RWPE2 (cell line): Measurements from ENCODE around the gene OXSM.
A peak's percentile ranks its signal among the peaks of the same experiment; 100 is the strongest.

Experiments
- ATAC-seq: fragments of 200-7000 bp; cut with Tn5 transposase; 3 replicates; pipeline ENCODE4 v1.9.1; 2021; ENCODE audit warnings: low read depth
- DNase-seq: peaks from one replicate; pipeline ENCODE4 v3.0.0-alpha.2; 2020; ENCODE audit warnings: low spot score
- H3K27ac ChIP-seq: fragments of 450-650 bp; 2 replicates; pipeline ENCODE4 v1.5.1; 2017; ENCODE audit warnings: mild to moderate bottlenecking; ENCODE audit not compliant: poor library complexity, severe bottlenecking
- H3K27me3 ChIP-seq: fragments of 250-450 bp; sonication (Bioruptor Pico); 2 replicates; pipeline ENCODE4 v1.5.1; 2021; ENCODE audit warnings: mild to moderate bottlenecking, moderate library complexity; ENCODE audit not compliant: insufficient read depth, poor library complexity, severe bottlenecking
- H3K36me3 ChIP-seq: fragments of 250-450 bp; sonication (Bioruptor Pico); 2 replicates; pipeline ENCODE4 v1.5.1; 2020; ENCODE audit warnings: low read depth, mild to moderate bottlenecking, moderate library complexity
- H3K4me1 ChIP-seq: fragments of 250-450 bp; sonication (Bioruptor Pico); 2 replicates; pipeline ENCODE4 v1.5.1; 2021; ENCODE audit warnings: mild to moderate bottlenecking, moderate library complexity; ENCODE audit not compliant: insufficient read depth, poor library complexity, severe bottlenecking
- H3K4me3 ChIP-seq: fragments of 250-450 bp; sonication (Bioruptor Pico); 2 replicates; pipeline ENCODE4 v1.5.1; 2021; ENCODE audit warnings: mild to moderate bottlenecking, moderate library complexity; ENCODE audit not compliant: severe bottlenecking
- H3K9me3 ChIP-seq: fragments of 250-450 bp; sonication (Bioruptor Pico); 2 replicates; pipeline ENCODE4 v1.5.1; 2021; ENCODE audit warnings: mild to moderate bottlenecking, moderate library complexity; ENCODE audit not compliant: severe bottlenecking
- TF ChIP-seq, protein P1 (sequence below): fragments of 450-650 bp; IDR thresholded peaks from one replicate; pipeline ENCODE4 v1.5.1; 2017; ENCODE audit warnings: mild to moderate bottlenecking, moderate library complexity; ENCODE audit not compliant: poor library complexity, severe bottlenecking

Gene OXSM

GRCh38 chr3:25812644-25813043 is 22.8 kb downstream of the OXSM start:
- Histone ChIP-seq H3K36me3 (no peaks in the 10 kb centered on the region), H3K9me3 (no peaks in the 10 kb centered on the region), H3K27me3 (no peaks in the 10 kb centered on the region), H3K27ac (no peak overlapping the region), H3K4me3 (no peak overlapping the region), H3K4me1 (no peaks in the 10 kb centered on the region)
- DNase-seq (no peak), ATAC-seq (no peak)
- TF ChIP-seq, protein P1, sequence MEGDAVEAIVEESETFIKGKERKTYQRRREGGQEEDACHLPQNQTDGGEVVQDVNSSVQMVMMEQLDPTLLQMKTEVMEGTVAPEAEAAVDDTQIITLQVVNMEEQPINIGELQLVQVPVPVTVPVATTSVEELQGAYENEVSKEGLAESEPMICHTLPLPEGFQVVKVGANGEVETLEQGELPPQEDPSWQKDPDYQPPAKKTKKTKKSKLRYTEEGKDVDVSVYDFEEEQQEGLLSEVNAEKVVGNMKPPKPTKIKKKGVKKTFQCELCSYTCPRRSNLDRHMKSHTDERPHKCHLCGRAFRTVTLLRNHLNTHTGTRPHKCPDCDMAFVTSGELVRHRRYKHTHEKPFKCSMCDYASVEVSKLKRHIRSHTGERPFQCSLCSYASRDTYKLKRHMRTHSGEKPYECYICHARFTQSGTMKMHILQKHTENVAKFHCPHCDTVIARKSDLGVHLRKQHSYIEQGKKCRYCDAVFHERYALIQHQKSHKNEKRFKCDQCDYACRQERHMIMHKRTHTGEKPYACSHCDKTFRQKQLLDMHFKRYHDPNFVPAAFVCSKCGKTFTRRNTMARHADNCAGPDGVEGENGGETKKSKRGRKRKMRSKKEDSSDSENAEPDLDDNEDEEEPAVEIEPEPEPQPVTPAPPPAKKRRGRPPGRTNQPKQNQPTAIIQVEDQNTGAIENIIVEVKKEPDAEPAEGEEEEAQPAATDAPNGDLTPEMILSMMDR: no peak

- DNase-seq (no peak), ATAC-seq (no peak)
- TF ChIP-seq, protein P1: no peak
- no peaks in the 10 kb centered on the region for H3K4me1 ChIP-seq
- H3K27ac ChIP-seq: no peak overlapping the region
- no peaks in the 10 kb centered on the region for H3K9me3 ChIP-seq
- no peak overlapping the region for H3K4me3 ChIP-seq
- H3K36me3 ChIP-seq: no peaks in the 10 kb centered on the region
- no peaks in the 10 kb centered on the region for H3K27me3 ChIP-seq
Measured at GRCh38 chr3:25817107-25817506, 27.2 kb downstream of the OXSM start.

DNA sequence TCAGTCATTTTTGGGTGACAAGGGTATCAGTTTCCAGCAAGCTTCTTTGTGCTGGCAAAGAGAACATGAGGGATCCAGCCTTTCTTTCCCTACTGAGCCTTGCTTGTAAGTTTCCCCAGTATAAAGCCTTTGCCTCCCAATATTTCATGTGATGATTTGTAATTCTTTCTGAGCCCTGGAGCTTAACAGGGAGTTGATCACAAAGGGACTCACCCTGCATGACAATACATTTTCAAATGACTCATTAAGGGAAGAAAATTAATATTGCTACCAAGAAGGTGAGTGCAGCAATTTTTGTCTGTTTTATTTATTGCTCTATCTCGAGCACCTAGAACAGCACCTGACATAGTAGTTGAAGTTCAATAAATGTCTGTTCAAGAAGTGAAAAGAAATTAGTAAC is 27.7 kb downstream of the OXSM start:
- DNase-seq (no peak), ATAC-seq (no peak)
- Histone ChIP-seq H3K4me1 (no peaks in the 10 kb centered on the region), H3K4me3 (no peak overlapping the region), H3K27ac (no peak overlapping the region), H3K36me3 (no peaks in the 10 kb centered on the region), H3K9me3 (no peaks in the 10 kb centered on the region), H3K27me3 (no peaks in the 10 kb centered on the region)
- TF ChIP-seq, protein P1: no peak

DNA sequence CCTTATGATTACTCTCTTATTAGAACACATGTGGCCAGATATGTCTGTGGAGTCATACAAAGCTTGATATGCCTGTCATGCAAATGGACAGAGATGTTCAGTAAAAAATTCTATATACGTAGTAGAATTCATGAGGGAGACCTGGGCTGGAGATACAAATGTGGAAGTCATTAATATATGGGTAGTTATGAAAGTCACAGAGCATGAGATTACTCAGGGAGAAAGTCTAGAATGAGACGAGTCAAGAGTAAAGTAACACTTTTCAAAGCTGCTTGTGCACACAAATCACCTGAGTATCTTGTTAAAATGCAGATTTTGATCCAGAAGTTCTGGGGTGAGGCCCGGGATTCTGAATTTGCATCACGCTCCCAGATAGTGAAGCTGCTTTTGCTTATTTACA is 28.4 kb downstream of the OXSM start:
- no peaks in the 10 kb centered on the region for H3K36me3 ChIP-seq
- no peaks in the 10 kb centered on the region for H3K27me3 ChIP-seq
- no peak overlapping the region for H3K4me3 ChIP-seq
- ATAC-seq (no peak), DNase-seq (no peak)
- no peak overlapping the region for H3K27ac ChIP-seq
- no peaks in the 10 kb centered on the region for H3K4me1 ChIP-seq
- H3K9me3 ChIP-seq: no peaks in the 10 kb centered on the region
- TF ChIP-seq, protein P1: no peak

- Histone ChIP-seq H3K4me3 (no peak overlapping the region), H3K4me1 (no peaks in the 10 kb centered on the region), H3K27ac (no peak overlapping the region), H3K36me3 (no peaks in the 10 kb centered on the region), H3K9me3 (no peaks in the 10 kb centered on the region), H3K27me3 (no peaks in the 10 kb centered on the region)
- no peak for DNase-seq
- ATAC-seq: peak; percentile 81
- TF ChIP-seq, protein P1: no peak
Measured at GRCh38 chr3:25820366-25820765, 30.5 kb downstream of the OXSM start.
